K562 (cell line): ENCODE data around the gene UNC93B1. TPM values are rescaled to one million over a fixed set of nuclear protein-coding genes. Genes with fewer than 3 reads are reported as not detected.

Experiments
- FOXM1 ChIP-seq, 2 experiments: fragments of 450-650 bp in 1 of 2; sonication (generic) in 1 of 2; formaldehyde crosslinking in 1 of 2; IDR thresholded peaks; 2 replicates each; pipeline versions ENCODE4 v1.6.1 to v1.9.0; 2017 to 2022; ENCODE audit warnings: low read depth in 2 of 2, mild to moderate bottlenecking in 2 of 2, missing genetic modification reagents in 1 of 2, moderate library complexity in 1 of 2
- HDAC1 ChIP-seq, 2 experiments: fragments of 450-650 bp; IDR thresholded peaks; 2 replicates each; pipeline ENCODE4 v1.6.1; 2016 to 2017; ENCODE audit warnings: inconsistent platforms in 1 of 2, mild to moderate bottlenecking in 1 of 2, moderate library complexity in 1 of 2
- HSF4 ChIP-seq: fragments of 250-450 bp; sonication (Bioruptor Pico); IDR thresholded peaks from 2 replicates; pipeline ENCODE4 v2.1.2; 2022; ENCODE audit warnings: mild to moderate bottlenecking, moderate library complexity, borderline replicate concordance
- KLF16 ChIP-seq: IDR thresholded peaks from 2 replicates; pipeline ENCODE4 v1.6.1; 2016; ENCODE audit warnings: antibody characterized with exemption
- LARP7 ChIP-seq: fragments of 450-650 bp; IDR thresholded peaks from 2 replicates; pipeline ENCODE4 v1.6.1; 2016
- MED1 ChIP-seq: sonication (generic); formaldehyde crosslinking; IDR thresholded peaks from 2 replicates; pipeline ENCODE4 v1.8.1; 2023; ENCODE audit warnings: missing genetic modification reagents, borderline replicate concordance
- MTA3 ChIP-seq: fragments of 450-650 bp; formaldehyde crosslinking; IDR thresholded peaks from 2 replicates; pipeline ENCODE4 v1.6.1; 2017; ENCODE audit warnings: mild to moderate bottlenecking, borderline replicate concordance
- NCOA2 ChIP-seq, 2 experiments: fragments of 450-650 bp; IDR thresholded peaks; 2 replicates each; pipeline ENCODE4 v1.6.1; 2018; ENCODE audit warnings: mild to moderate bottlenecking in 2 of 2, moderate library complexity in 1 of 2; ENCODE audit not compliant: partially characterized antibody in 2 of 2
- NEUROD1 ChIP-seq: fragments of 150-350 bp; IDR thresholded peaks from 2 replicates; pipeline ENCODE4 v1.6.1; 2014; ENCODE audit warnings: borderline replicate concordance, low read length, low read depth; ENCODE audit not compliant: partially characterized antibody
- RAD51 ChIP-seq: fragments of 450-650 bp; IDR thresholded peaks from 2 replicates; pipeline ENCODE4 v1.7.1; 2016; ENCODE audit warnings: low read depth, mild to moderate bottlenecking, borderline replicate concordance
- RNF2 ChIP-seq: sonication (generic); IDR thresholded peaks from 2 replicates; pipeline ENCODE4 v1.6.1; 2016
- YY1 ChIP-seq, 3 experiments: IDR thresholded peaks; 2 replicates each; pipeline ENCODE4 v1.6.1; 2011; ENCODE audit warnings: low read length in 2 of 3, mild to moderate bottlenecking in 2 of 3, moderate library complexity in 2 of 3, borderline replicate concordance in 1 of 3, control low read depth in 1 of 3, low read depth in 1 of 3; ENCODE audit not compliant: insufficient read depth in 3 of 3, insufficient replicate concordance in 2 of 3, control insufficient read depth in 1 of 3, insufficient read length in 1 of 3; ENCODE audit errors: extremely low read depth in 1 of 3
- ZBTB17 ChIP-seq: fragments of 450-650 bp; formaldehyde crosslinking; IDR thresholded peaks from 2 replicates; pipeline ENCODE4 v1.4.0; 2020; ENCODE audit warnings: mild to moderate bottlenecking
- ZNF354B ChIP-seq: fragments of 250-450 bp; sonication (Bioruptor Pico); IDR thresholded peaks from 2 replicates; pipeline ENCODE4 v1.4.0; 2020
- ZNF586 ChIP-seq: fragments of 450-650 bp; formaldehyde crosslinking; conservative IDR thresholded peaks from 2 replicates; pipeline ENCODE4 v1.4.0; 2020; ENCODE audit warnings: mild to moderate bottlenecking, moderate library complexity
- ZNF707 ChIP-seq: fragments of 250-450 bp; sonication (Bioruptor Pico); conservative IDR thresholded peaks from 2 replicates; pipeline ENCODE4 v1.8.0; 2022; ENCODE audit warnings: inconsistent platforms, mild to moderate bottlenecking, moderate library complexity
- ZNF77 ChIP-seq: fragments of 250-450 bp; sonication (Bioruptor Pico); IDR thresholded peaks from 2 replicates; pipeline ENCODE4 v1.5.0; 2020
- polyA plus RNA-seq, 8 experiments: library from polyadenylated mRNA; depleted of rRNA in 4 of 8; stranded (reverse) in 5 of 8; unstranded in 3 of 8; fragments of >200 nt; fragmentation: Nextera tagmentation in 2 of 8; fragmentation: Illumina TruSeq in 1 of 8; extraction: Ambion mirVana in 2 of 8; extraction: Trizol in 1 of 8; gene quantifications; 2 replicates each; pipeline versions ENCODE4 v1.2.1 to v1.2.3, GENCODE V29; 2011 to 2014; ENCODE audit warnings: inconsistent platforms in 1 of 8, missing spikeins in 1 of 8
- total RNA-seq, 7 experiments: library from RNA; depleted of rRNA in 6 of 7; stranded (reverse); fragments of >200 nt in 6 of 7; fragmentation: Illumina TruSeq in 2 of 7; extraction: Trizol in 2 of 7; gene quantifications; 2 replicates each; pipeline versions ENCODE4 v1.2.1 to v1.2.3, GENCODE V29; 2011 to 2021; ENCODE audit warnings: low replicate concordance in 1 of 7
- TF ChIP-seq, protein P1 (sequence below): fragments of 250-450 bp; sonication (Bioruptor Pico); IDR thresholded peaks from 2 replicates; pipeline ENCODE4 v1.8.0; 2022; ENCODE audit warnings: moderate library complexity, mild to moderate bottlenecking, inconsistent platforms
- TF ChIP-seq, protein P2 (sequence below): fragments of 250-450 bp; sonication (Bioruptor Pico); IDR thresholded peaks from 2 replicates; pipeline ENCODE4 v1.5.0; 2021; ENCODE audit warnings: mild to moderate bottlenecking, borderline replicate concordance
- TF ChIP-seq, protein P3 (sequence below): fragments of 200-400 bp; formaldehyde crosslinking; IDR thresholded peaks from 2 replicates; pipeline ENCODE4 v1.6.1; 2017; ENCODE audit warnings: mild to moderate bottlenecking, low read depth, low read length, moderate library complexity
- TF ChIP-seq, protein P4 (sequence below), 2 experiments: fragments of 450-650 bp; conservative IDR thresholded peaks; 2 replicates each; pipeline ENCODE4 v1.6.1; 2017; ENCODE audit warnings: mild to moderate bottlenecking in 2 of 2, moderate library complexity in 2 of 2

The UNC93B1 gene
- total and polyA plus RNA-seq, 9 of the 15 experiments (the other 6 are each of a cell fraction or from before 2014, with no cell fraction given), result 0.10 to 13.6 (median 6.5) TPM

DNA sequence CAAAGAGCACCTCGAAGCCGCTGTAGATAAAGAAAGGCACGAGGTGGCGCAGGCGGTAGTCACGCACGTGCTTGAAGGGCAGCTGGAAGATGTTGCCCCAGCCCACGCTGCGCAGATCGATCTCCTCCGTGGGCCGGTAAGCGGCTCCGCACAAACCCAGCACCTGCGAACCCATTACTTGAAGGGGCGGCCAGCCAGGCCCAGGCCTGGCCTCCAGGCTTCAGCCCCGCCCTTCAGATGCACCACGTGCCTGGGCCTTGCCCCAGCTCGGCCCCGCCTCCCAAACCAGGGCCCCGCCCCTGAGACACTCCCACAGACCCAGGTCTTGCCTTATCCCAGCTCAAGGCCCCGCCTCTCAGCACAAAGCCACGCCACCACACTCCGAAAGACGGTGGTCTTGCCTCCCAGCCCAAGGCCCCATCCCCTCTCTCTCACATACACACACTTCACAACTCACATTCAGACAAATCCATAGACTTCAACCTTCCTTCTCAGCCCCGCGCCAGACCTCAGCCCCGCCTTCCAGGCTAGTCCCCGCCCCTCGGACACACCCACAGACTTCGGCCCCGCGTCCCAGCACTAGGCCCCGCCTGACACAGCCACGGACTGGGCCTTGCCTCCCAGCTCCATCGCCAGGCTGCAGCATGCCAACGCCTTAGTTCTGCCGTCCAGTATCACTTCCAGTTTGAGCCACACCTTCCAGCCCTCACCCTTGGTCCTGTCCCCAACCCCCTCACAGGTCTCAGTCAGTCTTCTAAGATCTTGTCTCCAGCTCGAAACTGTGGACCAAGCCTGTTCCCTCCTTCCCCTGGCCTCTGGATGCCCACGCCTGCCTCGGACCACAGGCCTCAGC lies 7.0 kb downstream of the UNC93B1 start (continued):
- TF ChIP-seq ZNF586 (CRISPR knock-in tag), result no peak
- TF ChIP-seq, protein P1, sequence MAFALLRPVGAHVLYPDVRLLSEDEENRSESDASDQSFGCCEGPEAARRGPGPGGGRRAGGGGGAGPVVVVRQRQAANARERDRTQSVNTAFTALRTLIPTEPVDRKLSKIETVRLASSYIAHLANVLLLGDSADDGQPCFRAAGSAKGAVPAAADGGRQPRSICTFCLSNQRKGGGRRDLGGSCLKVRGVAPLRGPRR, result no peak
- TF ChIP-seq RAD51, result peak; percentile 94
- TF ChIP-seq MTA3, result peak; percentile 50; the same call in 1 of the 2 replicates
- no peak for TF ChIP-seq MED1 (CRISPR knock-in tag)
- TF ChIP-seq, protein P2, sequence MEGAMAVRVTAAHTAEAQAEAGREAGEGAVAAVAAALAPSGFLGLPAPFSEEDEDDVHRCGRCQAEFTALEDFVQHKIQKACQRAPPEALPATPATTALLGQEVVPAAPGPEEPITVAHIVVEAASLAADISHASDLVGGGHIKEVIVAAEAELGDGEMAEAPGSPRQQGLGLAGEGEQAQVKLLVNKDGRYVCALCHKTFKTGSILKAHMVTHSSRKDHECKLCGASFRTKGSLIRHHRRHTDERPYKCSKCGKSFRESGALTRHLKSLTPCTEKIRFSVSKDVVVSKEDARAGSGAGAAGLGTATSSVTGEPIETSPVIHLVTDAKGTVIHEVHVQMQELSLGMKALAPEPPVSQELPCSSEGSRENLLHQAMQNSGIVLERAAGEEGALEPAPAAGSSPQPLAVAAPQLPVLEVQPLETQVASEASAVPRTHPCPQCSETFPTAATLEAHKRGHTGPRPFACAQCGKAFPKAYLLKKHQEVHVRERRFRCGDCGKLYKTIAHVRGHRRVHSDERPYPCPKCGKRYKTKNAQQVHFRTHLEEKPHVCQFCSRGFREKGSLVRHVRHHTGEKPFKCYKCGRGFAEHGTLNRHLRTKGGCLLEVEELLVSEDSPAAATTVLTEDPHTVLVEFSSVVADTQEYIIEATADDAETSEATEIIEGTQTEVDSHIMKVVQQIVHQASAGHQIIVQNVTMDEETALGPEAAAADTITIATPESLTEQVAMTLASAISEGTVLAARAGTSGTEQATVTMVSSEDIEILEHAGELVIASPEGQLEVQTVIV (CRISPR knock-in tag), result no peak
- TF ChIP-seq, protein P3, sequence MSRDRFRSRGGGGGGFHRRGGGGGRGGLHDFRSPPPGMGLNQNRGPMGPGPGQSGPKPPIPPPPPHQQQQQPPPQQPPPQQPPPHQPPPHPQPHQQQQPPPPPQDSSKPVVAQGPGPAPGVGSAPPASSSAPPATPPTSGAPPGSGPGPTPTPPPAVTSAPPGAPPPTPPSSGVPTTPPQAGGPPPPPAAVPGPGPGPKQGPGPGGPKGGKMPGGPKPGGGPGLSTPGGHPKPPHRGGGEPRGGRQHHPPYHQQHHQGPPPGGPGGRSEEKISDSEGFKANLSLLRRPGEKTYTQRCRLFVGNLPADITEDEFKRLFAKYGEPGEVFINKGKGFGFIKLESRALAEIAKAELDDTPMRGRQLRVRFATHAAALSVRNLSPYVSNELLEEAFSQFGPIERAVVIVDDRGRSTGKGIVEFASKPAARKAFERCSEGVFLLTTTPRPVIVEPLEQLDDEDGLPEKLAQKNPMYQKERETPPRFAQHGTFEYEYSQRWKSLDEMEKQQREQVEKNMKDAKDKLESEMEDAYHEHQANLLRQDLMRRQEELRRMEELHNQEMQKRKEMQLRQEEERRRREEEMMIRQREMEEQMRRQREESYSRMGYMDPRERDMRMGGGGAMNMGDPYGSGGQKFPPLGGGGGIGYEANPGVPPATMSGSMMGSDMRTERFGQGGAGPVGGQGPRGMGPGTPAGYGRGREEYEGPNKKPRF, result no peak
- no peak for TF ChIP-seq KLF16
- no peak for TF ChIP-seq ZNF354B
- no peak for TF ChIP-seq ZNF707 (CRISPR knock-in tag)
- TF ChIP-seq NCOA2 (IDR thresholded peaks at IDR 0.05; ENCODE audit: partially characterized antibody in 2 of 2), result no peak
- TF ChIP-seq FOXM1 (IDR thresholded peaks at IDR 0.05; ENCODE audit: low read depth), result no peak
- TF ChIP-seq FOXM1 (CRISPR knock-in tag; IDR thresholded peaks at IDR 0.05; ENCODE audit: low read depth), result no peak
- TF ChIP-seq ZNF77 (CRISPR knock-in tag), result no peak
- no peak for TF ChIP-seq ZBTB17 (CRISPR knock-in tag)
- TF ChIP-seq HSF4, result no peak
- TF ChIP-seq, protein P4, sequence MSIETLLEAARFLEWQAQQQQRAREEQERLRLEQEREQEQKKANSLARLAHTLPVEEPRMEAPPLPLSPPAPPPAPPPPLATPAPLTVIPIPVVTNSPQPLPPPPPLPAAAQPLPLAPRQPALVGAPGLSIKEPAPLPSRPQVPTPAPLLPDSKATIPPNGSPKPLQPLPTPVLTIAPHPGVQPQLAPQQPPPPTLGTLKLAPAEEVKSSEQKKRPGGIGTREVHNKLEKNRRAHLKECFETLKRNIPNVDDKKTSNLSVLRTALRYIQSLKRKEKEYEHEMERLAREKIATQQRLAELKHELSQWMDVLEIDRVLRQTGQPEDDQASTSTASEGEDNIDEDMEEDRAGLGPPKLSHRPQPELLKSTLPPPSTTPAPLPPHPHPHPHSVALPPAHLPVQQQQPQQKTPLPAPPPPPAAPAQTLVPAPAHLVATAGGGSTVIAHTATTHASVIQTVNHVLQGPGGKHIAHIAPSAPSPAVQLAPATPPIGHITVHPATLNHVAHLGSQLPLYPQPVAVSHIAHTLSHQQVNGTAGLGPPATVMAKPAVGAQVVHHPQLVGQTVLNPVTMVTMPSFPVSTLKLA (conservative IDR thresholded peaks at IDR 0.05), result peak; percentile 93 to 95
- no peak for TF ChIP-seq YY1 (IDR thresholded peaks at IDR 0.05; ENCODE audit: borderline replicate concordance in 1 of 3, control insufficient read depth in 1 of 3, extremely low read depth in 1 of 3, insufficient read depth in 3 of 3, insufficient read length in 1 of 3, insufficient replicate concordance in 2 of 3, low read depth in 1 of 3, low read length in 2 of 3)
- no peak for TF ChIP-seq LARP7
- TF ChIP-seq RNF2, result peak; percentile 51; the same call in 1 of the 2 replicates
- no peak for TF ChIP-seq NEUROD1
- TF ChIP-seq HDAC1 (IDR thresholded peaks at IDR 0.05), result peak in 1 of 2 experiments; percentile 83; a peak in 1 of 4 replicates
